HG02571 (cell line): ENCODE results near the gene HIBADH.
"Not testable (repeated sequence)": the region's sequence is repeated elsewhere in the genome, so short reads cannot be mapped to it uniquely, and the experiment has no call there.

Experiments
- ATAC-seq: cut with Tn5 transposase; IDR thresholded peaks from one replicate; pipeline ENCODE4 v1.9.1; 2021; ENCODE audit warnings: mild to moderate bottlenecking, moderate library complexity; ENCODE audit not compliant: unreplicated experiment

Gene HIBADH

DNA sequence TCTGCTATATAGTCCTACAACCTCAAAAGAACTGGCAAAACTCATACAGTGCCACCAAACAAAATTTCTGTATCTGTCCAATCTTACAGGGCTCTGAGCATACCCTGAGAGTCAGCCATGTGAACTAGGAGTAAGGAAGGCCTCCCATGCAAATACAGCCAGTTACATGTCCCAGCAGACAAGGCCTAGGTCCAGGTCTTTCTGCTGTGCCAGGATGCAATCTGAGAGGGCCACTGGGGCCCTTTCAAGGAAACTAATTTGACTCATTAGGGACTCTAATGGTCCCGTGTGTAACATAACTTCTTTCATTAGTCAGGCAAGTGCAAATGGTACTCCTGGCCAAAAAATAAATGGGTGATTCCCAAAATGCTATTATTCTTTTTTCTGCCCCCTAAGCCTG is 17.9 kb upstream of the HIBADH start:
- no peak for ATAC-seq

DNA sequence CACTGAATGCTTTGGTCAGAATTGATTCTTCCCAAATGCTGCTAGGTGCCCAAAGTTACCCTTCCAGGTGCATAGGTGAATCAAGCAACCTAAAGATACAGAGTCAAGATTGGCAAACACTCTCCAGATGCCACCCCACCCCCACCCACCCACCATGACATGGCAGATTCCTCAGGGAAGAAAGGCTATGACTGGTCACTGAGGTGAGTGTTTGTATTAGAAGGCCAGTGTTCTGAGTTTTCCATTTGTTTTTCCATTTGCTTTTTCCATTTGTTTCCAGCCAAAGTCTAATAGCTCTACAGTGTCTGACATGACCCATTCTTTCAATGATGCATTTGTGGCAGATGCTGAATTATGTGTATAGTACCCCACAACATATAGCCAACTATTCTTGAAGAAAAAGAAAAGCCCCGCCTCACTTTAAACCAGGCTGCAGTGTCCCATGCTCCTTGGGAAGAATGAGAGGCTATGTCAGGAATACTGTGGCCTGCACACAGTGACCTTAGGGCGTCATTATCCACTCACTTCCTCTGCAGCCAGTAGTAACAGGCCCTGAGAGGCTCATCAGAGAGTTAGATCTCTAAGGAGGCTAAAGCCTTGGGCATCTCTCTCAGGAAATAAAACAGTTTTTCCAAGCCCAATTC is 16.1 kb upstream of the HIBADH start:
- ATAC-seq, result no peak

DNA sequence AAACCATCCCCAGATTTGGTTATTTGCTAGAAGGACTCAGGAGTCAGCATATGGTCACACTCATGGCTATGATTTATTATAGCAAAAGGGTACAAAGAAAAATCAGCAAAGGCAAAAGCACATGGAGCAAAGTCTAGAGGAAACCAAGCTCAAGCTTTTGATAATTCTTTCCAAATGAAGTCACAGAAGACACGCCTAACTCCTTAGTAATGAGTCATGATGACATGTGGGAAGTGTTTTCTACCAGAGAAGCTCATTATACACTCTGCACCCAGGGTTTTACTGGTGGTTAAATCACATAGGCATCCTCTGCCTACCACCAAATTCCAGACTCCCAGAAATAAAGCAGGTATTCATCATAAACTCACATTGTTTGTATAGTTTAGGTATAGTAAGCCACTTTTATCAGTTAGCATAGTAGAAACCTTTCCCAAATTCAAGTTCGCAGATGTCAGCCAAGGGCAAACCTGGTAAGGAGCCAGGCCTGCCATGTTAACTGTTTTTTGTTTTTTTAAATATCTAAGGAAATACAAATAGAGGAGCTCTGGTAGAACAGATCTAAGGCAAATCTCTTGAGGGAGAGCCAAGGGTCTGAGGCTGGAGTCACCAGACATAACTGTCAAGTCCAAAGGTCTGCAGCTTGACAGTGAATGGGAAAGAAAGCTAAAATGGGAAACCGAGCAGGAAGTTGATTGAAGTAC is 15.4 kb upstream of the HIBADH start:
- no peak for ATAC-seq

DNA sequence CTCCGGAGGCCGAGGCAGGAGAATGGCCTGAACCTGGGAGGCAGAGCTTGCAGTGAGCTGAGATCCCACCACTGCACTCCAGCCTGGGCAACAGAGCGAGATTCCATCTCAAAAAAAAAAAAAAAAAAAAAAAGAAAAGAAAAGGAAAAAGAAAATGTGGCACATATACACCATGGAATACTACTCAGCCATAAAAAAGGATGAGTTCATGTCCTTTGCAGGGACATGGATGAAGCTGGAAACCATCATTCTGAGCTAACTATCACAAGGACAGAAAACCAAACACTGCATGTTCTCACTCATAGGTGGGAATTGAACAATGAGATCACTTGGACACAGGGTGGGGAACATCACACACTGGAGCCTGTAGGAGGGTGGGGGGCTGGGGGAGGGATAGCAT is 11.4 kb upstream of the HIBADH start:
- ATAC-seq, result not testable (repeated sequence)

DNA sequence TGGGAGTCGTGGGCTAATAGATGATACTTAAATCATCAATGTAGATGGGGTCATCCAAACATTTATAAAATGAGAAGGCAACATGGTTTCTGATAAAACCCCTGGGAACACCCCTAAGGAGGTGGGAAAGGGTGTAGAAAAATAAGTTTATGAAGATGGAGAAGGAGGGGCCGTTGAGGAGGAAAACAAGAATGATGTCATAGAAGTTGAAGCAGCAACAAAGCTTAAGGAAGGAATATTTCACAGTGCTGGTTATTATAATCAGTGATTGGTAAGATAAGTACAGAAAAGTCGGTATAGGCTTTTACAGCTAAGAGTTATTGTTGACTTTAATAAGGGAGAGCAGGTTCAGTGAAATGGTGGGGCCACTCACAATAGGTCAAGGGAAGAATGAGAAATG is 9.0 kb upstream of the HIBADH start:
- no peak for ATAC-seq

DNA sequence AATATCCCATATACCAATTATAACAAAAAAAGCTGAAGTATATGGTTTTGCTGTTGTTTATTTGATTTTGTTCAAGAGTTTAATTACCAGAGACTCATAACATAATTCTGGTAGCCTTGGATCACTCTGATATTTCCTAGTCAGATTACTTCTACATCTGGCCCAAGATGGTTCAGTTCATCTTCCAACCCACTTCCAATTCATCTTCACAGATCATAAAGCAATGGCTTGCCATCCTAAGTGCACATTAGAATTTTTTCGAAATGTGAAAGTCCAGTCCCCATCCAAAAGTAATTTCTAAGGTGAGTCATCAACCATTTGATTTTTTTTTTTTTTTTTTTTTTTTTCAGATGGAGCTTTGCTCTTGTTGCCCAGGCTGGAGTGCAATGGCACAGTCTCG is 8.0 kb upstream of the HIBADH start:
- ATAC-seq, result no peak

DNA sequence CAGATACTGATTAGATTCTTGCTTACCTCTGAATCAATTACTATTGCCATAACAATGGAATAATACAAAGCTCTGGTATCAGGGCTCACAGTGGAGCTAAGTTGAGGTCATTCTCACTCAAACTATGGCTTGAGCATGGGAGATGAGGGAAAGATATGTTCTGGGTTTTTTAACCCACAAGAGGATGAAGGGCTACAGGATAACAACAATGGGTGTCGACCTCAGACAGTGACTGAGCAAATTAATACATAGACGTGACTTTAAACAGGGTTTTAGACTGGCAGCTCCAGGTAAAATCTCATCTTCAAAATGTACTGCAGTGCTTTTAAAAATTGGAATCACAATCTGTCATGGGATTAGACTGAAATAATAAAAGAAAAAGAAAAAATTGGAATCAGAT is 7.5 kb upstream of the HIBADH start:
- no peak for ATAC-seq

DNA sequence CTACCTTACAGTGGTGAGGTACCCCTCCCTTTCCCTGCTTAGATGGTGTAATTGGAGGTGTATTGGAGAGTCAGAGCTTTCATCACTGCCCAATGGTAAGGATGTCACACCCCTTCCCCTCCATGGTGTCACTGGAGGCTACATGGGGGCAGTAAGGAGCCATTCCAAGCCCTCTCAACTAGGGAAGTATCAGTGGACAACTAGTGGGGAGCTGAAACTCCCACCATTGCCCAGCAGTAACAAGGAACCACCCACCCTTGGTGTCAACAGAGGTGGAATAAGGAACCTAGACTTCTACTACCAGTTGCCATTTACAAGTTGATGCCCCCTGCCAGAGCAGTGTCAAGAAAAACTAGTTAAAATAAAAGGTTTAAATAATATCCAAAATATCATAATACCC is 2.8 kb upstream of the HIBADH start:
- ATAC-seq, result no peak

DNA sequence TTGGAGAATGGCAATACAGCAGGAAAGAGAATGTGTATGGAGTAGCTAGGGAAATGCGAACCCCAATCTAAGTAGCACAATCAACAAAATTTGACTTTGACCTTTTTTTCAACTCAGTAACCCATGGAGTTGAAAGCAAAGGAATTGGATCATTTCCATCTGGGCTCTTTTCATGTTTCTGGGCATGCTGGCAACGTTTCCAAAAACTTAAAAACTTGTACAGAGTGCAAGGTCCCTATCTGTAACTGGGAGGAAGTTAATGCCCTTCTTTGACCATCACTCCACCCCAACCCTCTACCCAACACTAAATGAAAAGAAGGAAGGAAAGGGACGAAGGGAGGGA is 1.3 kb upstream of the HIBADH start:
- ATAC-seq, result no peak

DNA sequence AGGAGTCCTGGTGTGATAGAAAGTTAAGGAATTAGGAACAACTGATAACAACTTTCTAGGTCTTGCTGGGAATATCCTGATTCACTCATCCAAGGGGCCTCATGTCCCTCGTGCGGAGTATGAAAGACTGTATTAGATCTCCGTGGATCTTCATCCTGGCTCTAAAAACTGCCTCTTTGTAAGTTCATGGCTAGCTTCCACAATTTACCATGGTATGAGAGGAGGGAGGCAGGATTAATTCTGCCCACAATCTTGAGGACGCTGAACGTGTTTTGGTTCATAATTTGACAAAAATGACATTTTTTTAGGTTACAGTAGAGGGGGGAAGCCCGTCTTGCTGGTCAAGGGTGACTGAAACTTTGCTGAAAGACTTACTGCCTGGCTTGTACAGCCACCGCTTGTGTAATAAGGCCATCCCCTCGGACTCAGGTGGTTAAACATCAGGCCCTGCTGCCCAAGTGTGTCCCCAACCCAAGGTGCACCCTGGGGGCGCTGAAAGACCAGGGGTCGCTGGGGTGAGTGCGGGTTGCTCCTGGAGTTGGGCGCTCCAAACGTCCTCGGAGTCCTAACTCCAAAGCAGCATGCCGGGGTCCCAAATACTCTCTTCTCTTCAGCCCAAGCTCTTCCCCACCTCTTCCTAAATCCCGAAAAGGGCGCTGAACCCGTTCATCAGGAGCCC is 733 bp downstream of the HIBADH start:
- peak; percentile 1 for ATAC-seq

DNA sequence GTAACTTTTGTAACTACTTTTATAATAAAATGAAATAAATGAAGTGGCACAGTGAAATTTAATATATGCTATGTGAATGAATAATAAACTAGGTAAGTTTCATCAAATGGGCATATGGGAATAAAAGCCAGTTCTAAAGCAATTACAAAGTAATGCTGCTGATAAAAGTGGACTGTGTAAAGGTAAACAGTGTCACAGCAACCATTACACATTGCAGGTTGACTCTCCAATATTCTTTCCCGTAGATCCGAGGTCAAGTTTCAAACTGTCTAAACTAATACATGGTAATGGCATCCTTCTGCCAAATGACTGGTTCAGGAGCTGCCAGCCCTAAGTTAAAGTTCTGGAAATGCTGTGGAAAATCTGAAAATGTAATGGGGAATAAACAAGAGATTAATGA is 6.0 kb downstream of the HIBADH start:
- no peak for ATAC-seq

DNA sequence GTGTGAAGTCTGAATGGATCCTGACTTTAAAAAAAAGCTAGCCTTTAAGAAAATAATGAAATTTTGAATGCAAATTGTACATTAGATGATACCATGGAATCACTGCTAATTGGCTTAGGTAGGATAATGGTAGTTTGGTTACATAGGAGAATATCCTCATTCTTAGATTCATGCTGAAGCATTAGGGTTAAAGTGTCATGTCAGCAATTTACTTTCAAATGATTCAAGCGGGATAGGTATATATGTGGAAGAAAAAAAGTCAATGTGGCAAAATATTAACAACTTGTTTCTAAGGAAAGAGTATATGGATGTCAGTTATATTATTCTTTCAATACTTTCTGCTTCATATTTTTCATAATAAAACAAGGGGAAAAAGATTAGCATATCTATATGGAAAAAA is 7.5 kb downstream of the HIBADH start:
- no peak for ATAC-seq

DNA sequence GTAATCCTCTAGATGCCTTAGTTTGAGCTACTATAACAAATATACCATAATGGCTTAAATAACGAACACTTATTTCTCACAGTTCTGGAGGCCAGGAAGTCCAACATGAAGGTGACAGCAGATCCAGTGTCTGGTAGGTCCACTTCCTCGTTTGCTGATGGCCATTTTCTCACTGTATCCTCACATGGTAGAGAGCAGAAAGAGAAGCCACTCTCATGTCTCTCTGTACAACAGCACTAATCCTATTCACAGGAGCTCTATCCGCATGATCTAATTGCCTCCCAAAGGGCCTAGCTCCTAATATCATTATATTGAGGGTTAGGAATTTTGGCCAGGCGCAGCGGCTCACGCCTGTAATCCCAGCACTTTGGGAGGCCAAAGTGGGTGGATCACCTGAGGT is 10.2 kb downstream of the HIBADH start:
- no peak for ATAC-seq

DNA sequence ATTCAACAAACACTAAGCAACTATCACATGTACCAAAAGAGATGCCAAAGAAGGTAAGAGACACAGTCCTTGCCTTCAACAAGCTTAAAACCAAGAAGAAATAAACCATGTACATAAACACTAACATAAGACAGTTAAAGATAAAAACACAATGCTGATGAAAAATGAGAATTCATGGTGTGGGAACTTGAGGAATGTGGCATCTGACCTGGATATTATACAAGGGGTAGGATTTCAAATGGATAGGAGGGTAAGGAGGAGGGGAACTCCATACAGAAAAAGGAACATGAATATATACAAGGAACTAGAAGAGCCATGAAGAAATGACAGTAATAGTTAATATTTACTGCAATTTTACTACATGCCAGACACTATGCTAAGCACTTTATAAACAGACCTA is 11.0 kb downstream of the HIBADH start:
- no peak for ATAC-seq

DNA sequence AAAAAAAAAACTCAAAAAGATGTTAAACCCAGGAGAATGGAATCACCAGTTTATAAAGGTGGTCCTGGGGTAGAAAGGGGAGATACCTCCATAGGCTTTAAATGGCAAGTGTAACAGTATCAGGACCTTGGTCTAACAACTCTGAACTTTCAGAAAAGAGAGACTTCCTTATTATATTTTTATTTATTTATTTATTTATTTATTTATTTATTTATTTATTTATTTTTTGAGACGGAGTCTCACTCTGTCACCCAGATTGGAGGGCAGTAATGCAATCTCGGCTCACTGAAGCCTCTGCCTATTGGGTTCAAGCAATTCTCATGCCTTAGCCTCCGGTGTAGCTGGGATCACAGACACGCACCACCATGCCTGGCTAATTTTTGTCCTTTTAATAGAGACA is 12.4 kb downstream of the HIBADH start:
- ATAC-seq, result no peak

DNA sequence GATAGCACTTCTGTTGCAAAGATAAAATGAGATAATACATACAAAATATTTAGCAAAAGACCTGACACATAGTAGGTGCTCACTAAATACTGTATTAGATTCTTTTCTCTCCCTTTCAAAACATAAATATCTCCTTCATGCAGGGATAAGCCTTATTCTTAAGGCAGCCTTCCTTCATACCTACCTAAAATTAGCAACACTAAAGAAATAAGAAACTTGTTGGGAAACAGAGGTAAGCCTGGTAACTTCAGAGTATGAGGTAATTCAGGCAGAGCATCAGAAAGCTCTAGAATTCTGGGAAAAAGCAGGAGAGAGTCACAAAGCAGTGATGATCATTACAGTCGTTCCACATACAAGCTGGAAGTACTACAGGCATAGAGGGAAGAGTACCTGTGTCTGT is 15.2 kb downstream of the HIBADH start:
- no peak for ATAC-seq

DNA sequence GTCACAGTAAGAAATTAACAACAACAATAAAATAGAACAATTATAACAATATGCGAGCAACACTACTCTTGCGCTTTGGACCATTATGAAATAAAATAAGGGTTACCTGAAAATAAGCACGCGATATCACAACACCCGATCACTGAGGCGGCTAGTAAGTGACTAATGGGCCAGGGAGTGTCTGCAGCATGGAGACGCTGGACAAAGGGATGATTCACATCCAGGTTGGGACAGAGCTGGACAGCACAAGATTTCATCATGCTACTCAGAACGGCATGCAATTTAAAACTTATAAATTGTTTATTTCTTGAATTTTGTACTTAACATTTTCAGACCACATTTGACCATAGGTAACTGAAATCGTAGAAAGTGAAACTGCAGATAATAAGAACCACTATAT is 15.6 kb downstream of the HIBADH start:
- ATAC-seq, result no peak

DNA sequence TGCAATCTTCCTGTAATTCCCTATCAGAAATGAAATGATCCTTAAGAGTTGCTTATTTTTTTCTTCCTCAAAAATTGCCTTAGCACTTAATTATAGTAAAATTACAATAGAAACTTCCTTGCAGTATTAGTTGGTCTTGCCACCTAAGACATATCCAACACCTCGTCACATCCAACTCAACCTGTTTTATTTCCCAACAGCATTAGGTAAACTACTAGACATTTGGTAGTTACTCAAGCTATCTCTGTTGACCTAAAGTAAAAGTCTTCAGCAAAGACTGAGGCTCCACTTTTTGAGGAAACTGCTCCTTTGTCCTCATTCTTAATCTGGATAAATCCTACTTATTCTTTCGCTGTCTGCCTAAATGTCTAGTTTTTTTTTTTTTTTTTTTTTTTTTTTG is 20.4 kb downstream of the HIBADH start:
- ATAC-seq, result no peak

DNA sequence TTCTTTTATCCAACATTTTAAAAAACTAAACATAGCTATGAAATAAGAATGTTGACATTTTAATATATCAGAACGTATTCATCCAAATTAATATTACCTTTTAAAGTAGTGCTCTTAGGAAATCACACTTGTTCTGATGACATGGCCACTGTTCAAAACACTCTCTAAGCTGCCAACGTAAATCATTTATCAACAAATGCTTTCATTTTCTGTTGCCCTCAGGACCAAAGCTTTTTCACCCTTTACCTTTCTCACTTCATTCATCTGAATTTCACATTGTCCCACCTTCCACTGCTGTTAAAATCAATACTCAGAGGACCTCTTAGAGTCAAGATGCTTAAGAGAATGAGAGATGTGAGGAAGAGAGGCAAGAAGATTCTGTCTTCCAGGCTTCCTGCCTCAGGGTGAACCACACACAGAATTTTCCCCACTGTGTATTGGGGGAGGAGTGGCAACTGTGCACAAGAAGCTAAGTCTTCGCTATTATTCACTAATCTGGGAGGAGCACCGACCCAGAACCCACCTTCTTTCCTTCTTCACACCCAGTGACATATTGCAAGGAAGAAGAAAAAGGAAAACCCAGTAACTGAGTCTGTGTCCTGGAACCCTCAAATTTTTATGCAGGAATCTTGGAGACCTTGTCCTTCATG is 21.0 kb downstream of the HIBADH start:
- no peak for ATAC-seq

DNA sequence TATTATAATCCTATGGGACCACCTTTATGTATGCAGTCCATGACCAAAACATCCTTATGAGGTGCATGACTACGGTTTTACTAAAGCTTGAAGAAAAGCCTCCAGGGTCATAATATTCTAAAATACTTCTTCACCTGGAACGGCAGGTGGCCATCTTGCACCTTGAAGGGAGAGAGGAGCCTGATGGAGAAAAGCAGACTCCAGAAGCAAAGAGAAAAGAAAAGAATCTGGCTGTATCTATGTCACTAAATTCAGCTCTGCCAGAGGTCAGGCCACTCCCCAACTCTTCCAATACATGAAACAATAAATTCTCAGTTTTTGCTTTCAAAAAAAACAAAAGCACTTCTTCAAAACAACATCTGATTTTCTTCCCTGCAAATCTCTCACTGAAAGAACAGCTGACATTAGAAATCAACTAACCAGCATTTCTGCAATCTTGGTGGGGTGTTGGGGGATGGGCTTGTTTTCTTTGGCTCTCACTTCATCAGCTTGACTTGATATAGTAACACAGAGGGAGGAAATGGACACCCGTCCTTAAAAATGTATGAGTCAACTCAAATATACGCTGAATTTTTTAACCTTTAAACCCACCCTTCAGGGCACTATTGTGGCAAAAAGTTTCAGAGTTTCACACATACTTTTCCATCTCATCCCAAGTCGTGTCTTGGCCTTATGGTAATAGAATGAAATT is 21.7 kb downstream of the HIBADH start:
- no peak for ATAC-seq

DNA sequence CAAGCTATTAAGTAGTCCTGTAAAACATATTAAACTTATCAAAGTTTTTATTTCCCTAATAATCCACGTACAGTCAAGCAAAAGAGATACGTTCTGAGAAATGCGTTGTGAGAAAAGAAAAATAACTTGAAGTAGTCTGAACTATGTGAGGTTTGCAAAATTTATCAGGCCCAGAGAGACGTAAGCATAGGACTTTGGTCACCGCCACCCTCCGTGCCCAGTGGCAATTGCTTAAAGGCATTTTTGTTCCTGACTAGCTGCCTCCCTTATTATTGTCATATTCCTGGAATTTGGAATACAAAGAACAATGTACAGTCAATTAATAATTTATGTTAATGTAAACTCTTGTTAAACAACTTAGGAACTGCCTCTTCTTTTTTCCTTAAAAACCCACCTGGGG is 22.8 kb downstream of the HIBADH start:
- ATAC-seq, result no peak
